ENCODE results near the gene PTPN14.

Gene PTPN14

DNA sequence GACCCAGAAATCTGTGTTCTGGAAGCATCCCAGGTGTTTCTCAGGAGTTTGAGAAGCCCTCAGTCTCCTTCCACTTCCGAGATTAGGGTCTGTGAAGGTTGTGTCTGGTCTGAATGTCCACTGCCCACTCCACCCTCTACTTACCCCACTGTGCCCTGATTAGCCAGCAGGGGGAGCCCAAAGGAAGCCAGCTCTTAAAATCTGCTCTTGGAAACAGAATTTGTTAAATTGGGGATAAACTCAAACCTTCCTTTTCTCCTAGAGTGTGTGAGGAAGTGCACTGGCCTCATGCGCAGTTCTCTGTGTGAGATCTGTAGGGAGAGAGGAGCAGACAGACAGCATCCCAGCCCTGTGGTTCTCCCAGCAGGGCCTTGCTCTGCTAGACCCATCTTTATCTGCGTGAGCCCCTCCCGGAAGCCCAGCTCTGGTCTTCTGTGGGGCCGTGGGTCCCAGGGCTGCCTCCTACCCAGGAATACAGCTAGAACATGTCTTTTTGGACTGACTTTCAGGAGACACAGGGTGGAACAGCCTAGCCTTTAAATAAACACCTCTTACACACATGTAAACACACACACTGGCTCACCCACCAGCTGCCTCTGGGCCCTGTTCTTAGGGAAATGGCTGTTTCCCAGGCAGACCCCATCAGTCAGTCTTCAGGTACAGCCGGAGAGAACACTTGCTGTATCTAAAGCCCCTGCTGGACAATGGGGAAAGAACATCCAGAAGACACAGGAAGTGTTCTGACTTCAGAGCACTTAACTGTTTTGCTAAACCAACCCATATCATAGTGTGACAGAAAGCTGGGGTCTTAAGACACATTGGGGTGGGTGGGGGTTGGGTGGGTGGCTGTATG, 218.2 kb downstream of the PTPN14 start:
- DNase-seq (ENCODE audit: low read depth in 2 of 2) = no peak

DNA sequence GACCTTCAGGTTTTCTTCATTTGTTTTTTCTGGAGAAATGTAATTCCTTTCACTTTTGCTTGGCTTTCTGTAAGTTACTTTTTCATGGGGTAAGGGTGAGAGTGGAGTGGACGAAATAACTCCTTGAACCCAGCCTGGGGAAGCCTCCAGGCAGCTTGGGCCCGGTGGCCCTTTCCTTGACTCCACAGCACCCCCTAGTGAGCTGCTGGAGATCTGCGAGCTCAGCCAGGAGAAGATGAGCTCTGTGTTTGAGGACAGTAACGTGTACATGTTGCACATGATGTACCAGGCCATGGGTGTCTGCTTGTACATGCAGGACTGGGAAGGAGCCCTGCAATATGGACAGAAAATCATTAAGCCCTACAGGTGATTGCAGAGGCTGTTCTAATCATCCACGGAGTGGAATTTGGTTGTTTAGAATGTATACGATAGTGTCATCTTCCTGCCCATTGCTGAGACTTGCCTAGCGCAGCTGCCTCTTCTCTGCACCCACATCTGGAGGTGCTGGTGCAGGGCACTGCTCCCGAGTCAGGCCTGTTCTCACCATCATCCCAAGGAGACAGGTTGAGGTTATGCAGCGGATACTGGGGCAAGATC, 219.5 kb downstream of the PTPN14 start:
- peak in 1 of 2 donors; percentile 26 for DNase-seq (ENCODE audit: low read depth in 2 of 2)

- no peak for DNase-seq (ENCODE audit: low read depth in 2 of 2)
Observed at GRCh38 chr1:214331180-214331579, 220.2 kb downstream of the PTPN14 start.

GRCh38 chr1:214330715-214331114, 220.7 kb downstream of the PTPN14 start:
- no peak for DNase-seq (ENCODE audit: low read depth in 2 of 2)

- DNase-seq (ENCODE audit: low read depth in 2 of 2) = no peak
Observed at GRCh38 chr1:214330222-214330621, 221.2 kb downstream of the PTPN14 start.

- no peak for DNase-seq (ENCODE audit: low read depth in 2 of 2)
Observed at GRCh38 chr1:214329470-214330220, 221.8 kb downstream of the PTPN14 start.

DNA sequence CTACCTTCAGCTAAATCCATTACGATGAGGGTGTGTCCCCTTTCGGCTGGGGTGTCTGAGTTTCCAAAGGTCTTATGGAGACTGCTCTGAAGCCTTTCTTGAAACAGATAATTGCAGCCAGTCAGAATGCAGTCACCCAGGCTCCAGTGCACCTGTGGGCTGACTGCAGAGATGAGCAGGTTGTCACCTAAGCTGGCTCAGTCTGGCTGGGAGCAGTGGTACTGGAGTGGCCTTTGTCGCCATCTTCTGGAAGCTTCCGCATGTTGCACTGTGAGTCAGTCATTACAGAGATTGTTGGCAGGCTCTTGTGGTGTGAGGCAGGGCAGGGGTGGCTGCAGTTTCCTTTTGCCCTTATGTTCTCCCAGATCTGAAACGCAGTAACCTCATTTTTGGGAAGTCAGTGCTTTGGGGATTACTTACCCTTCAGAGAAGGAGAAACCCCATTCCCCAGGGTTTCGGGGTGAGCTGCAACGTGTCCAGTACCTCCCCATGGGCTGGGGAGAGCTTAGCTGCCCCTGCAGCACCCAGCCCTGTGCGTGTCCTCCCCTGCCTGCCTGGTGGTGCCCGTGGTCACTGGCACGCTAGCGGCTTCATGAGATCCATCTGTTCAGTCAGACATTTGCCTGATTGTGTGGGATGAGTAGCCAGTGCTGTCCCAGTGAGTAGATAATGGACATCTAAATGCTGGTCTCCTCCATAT, 222.5 kb downstream of the PTPN14 start:
- peak; percentile 45 to 53 for DNase-seq (ENCODE audit: low read depth in 2 of 2)

DNA sequence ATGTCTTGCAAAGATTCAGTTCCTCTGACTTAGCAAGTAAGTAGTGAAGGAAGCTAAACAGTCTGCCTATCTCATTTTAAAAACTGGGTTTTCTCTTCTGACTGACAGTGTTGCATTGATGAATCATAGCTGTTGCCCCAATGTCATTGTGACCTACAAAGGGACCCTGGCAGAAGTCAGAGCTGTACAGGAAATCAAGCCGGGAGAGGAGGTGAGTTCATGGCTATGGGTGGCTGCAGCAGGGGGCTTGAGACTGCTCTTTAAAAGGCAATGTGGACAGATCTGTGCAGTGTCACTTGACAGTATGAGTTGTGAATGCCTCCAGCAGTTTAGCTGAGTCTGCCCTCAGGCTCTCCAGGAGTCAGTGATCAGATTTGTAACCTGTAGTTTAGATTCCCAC, 223.9 kb downstream of the PTPN14 start:
- DNase-seq (ENCODE audit: low read depth in 2 of 2) = no peak

- no peak for DNase-seq (ENCODE audit: low read depth in 2 of 2)
Observed at GRCh38 chr1:214326406-214326805, 225.0 kb downstream of the PTPN14 start.

GRCh38 chr1:214324896-214325800, 226.3 kb downstream of the PTPN14 start:
- no peak for DNase-seq (ENCODE audit: low read depth in 2 of 2)

DNA sequence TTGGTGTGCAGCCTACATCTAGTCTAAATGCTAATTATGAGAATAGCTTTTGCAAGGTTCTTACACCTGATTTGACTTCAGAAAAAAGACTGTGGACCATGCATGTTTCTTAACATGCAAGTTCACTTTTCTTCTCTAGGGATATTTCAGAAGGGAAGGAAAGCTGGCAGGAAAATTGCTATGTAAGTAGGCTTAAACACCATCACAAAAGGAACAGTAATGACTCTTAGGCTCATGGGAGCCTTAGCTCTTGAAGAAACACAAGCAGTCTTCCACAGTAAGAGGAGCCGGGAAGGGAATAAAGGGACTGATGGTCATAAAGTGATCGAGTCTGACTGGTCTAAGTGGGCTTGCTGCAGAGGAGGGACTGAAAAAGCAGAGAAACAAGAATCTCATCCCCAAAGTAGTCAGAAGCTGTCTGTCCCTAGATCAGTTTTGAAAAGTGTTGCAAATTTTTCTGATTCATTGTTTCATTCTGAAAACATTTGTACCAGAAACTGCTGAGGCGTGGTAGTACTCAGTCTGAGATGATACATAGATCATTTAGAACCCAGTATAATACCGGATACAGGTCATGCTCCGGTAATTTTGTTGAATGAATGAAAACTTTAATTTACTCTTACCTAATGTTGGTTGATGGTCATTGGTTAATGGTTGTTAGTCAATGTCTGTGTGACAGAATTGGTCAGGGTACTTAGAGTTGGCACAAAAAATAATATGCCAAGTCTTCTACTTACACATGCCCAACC, 229.5 kb downstream of the PTPN14 start:
- no peak for DNase-seq (ENCODE audit: low read depth in 2 of 2)

GRCh38 chr1:214319938-214320337, 231.5 kb downstream of the PTPN14 start:
- no peak for DNase-seq (ENCODE audit: low read depth in 2 of 2)

GRCh38 chr1:214318956-214319736, 232.3 kb downstream of the PTPN14 start:
- DNase-seq (ENCODE audit: low read depth in 2 of 2) = no peak

GRCh38 chr1:214318356-214318755, 233.0 kb downstream of the PTPN14 start:
- DNase-seq (ENCODE audit: low read depth in 2 of 2) = no peak

GRCh38 chr1:214317734-214318133, 233.7 kb downstream of the PTPN14 start:
- DNase-seq (ENCODE audit: low read depth in 2 of 2) = no peak

DNA sequence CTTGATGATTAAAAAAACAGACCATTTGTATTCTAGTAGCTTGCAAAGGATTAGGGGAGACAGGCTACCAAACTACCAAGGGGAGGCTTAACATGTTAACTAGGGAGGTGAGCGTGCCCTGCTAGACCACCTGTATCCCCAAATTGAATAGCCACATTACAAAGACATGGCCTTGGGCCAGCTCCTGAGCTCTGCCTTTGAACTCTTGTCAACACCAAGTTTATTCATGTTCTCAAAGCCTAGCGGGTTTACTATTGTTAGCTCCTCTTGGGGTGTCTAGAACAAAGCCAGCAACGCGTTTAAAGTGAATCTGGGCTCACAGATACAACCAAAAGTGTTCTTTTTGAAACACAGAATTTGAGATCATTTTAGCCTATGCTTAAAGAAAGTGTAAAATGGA, 234.1 kb downstream of the PTPN14 start:
- DNase-seq (ENCODE audit: low read depth in 2 of 2) = no peak

DNA sequence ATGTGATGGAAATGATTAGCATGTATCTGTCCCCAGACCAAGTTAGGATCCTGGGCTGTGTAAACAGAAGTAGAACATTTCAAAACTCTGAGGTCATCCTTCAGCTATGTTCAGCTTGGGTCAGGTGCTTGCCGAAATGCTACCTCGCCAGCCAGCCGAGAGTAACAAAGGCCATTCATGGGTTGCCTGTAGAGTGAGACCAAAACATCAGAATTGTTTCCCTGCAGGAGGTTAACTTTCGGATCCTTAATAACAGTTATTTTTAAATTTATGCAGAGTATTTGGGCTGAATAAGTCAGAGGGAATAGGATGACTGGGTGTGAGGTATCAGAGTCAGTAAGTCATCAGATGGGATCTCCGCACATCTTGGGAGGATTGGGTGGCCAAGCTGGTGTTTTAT, 234.8 kb downstream of the PTPN14 start:
- no peak for DNase-seq (ENCODE audit: low read depth in 2 of 2)

GRCh38 chr1:214314178-214314843, 237.1 kb downstream of the PTPN14 start:
- no peak for DNase-seq (ENCODE audit: low read depth in 2 of 2)

DNA sequence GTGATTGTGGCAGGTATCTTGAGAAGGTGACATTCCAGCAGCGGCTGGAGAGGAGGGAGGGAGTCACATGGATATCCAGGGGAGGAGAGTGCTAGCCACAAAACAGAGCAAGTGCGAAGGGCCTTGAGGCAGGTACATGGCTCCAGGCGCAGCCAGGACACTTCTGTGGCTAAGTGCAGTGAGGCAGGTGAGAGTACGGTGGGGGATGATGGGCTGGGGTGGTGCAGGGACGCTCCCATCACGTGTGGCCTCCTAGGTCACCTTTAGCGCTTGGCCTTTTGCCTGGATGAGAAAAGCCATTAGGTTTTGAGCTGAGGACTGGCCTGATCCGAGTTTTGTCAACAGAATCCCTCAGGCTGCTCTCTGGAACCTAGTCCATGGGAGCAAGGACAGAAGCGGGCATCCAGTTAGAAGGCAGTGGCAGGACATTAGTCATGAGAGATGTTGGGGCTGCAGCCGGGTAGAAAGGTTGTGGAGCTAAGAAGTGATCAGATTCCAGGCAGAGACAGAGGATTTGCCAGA, 238.8 kb downstream of the PTPN14 start:
- no peak for DNase-seq (ENCODE audit: low read depth in 2 of 2)

Data from stimulated activated CD8-positive, alpha-beta memory T cell treated with anti-CD3 and anti-CD28 coated beads, Interleukin-7, amount 100 ng/mL, for 1 hour (primary cell).